Uterus (tissue), 4 donors: ENCODE data around the gene TSKU. TPM values are rescaled to one million over a fixed set of nuclear protein-coding genes. Genes with fewer than 3 reads are reported as not detected.

ENCODE experiments used
- DNase-seq, 2 donors: peaks; one replicate each; pipeline ENCODE4 v3.0.0-alpha.2; 2019 to 2020
- H3K27ac ChIP-seq, 2 donors: fragments of 200-600 bp; sonication (generic); 1 replicate in 1 of 2; 2 replicates in 1 of 2; pipeline ENCODE4 v1.5.1; 2016 to 2018
- H3K27me3 ChIP-seq, 2 donors: fragments of 200-600 bp; sonication (generic); one replicate each; pipeline ENCODE4 v1.5.1; 2018 to 2019; ENCODE audit warnings: control low read depth in 1 of 2
- H3K36me3 ChIP-seq, 2 donors: fragments of 200-600 bp; sonication (generic); one replicate each; pipeline ENCODE4 v1.5.1; 2019; ENCODE audit warnings: control low read depth in 1 of 2
- H3K4me1 ChIP-seq, 2 donors: fragments of 200-600 bp; sonication (generic); one replicate each; pipeline ENCODE4 v1.5.1; 2018 to 2019; ENCODE audit warnings: control low read depth in 1 of 2
- H3K4me3 ChIP-seq, 2 donors: fragments of 200-600 bp; sonication (generic); 1 replicate in 1 of 2; 2 replicates in 1 of 2; pipeline ENCODE4 v1.5.1; 2018 to 2019; ENCODE audit warnings: mild to moderate bottlenecking in 1 of 2
- H3K9me3 ChIP-seq, 2 donors: fragments of 200-600 bp; sonication (generic); one replicate each; pipeline ENCODE4 v1.5.1; 2019; ENCODE audit warnings: control low read depth in 1 of 2
- CTCF ChIP-seq, 4 experiments: fragments of 200-600 bp in 2 of 4; fragments of 450-650 bp in 2 of 4; sonication (generic) in 2 of 4; IDR thresholded peaks; one replicate each; pipeline ENCODE4 v1.5.1; 2016 to 2019; ENCODE audit warnings: antibody characterized with exemption in 4 of 4, mild to moderate bottlenecking in 2 of 4, moderate library complexity in 1 of 4
- POLR2A ChIP-seq, 2 donors: fragments of 450-650 bp; IDR thresholded peaks; one replicate each; pipeline ENCODE4 v1.6.1; 2016; ENCODE audit warnings: antibody characterized with exemption in 2 of 2, mild to moderate bottlenecking in 1 of 2, moderate library complexity in 1 of 2
- intact Hi-C: fragments of 100-400 bp; cut with DNase I; formaldehyde crosslinking; loops from one replicate; pipeline ENCODE4 v1.15.1; 2023; ENCODE audit warnings: low total_unique reads
- total RNA-seq, 4 donors: library from RNA; depleted of rRNA in 3 of 4; stranded (reverse); fragments of >200 nt in 3 of 4; gene quantifications; one replicate each; pipeline versions ENCODE4 v1.1.0 to v1.2.4, GENCODE V29; 2014 to 2023
- donor health status: DM: yes; HTN: yes; CAD: no.

Gene TSKU
- total RNA-seq, 4 donors from 2014 or later: 19.4 to 108 (median 27.4) TPM

GRCh38 chr11:76791861-76792260, 8.7 kb downstream of the TSKU start:
- intact Hi-C loops: no loop called here
- Histone ChIP-seq H3K4me1 (peaks cover 0 to 4% of the 10 kb centered on the region in 2 donors), H3K4me3 (no peak overlapping the region), H3K9me3 (no peaks in the 10 kb centered on the region), H3K27me3 (no peaks in the 10 kb centered on the region), H3K36me3 (no peaks in the 10 kb centered on the region), H3K27ac (peak overlapping the region in 1 of 2 donors; percentile 54)
- peak in 1 of 2 donors; percentile 48 for DNase-seq
- no peak for TF ChIP-seq CTCF (IDR thresholded peaks at IDR 0.05)
- TF ChIP-seq POLR2A (IDR thresholded peaks at IDR 0.05): no peak

GRCh38 chr11:76792505-76793264, 9.5 kb downstream of the TSKU start:
- H3K4me1 ChIP-seq: peaks cover 0 to 4% of the 10 kb centered on the region in 2 donors
- H3K27me3 ChIP-seq: no peaks in the 10 kb centered on the region
- intact Hi-C loops: no loop called here
- TF ChIP-seq CTCF (IDR thresholded peaks at IDR 0.05) (no peak), POLR2A (IDR thresholded peaks at IDR 0.05) (no peak)
- no peaks in the 10 kb centered on the region for H3K36me3 ChIP-seq
- H3K9me3 ChIP-seq: no peaks in the 10 kb centered on the region
- peak in 1 of 2 donors; percentile 14 for DNase-seq
- H3K27ac ChIP-seq: peak overlapping the region; percentile 35 to 54
- H3K4me3 ChIP-seq: no peak overlapping the region

GRCh38 chr11:76793391-76794291, 10.5 kb downstream of the TSKU start:
- intact Hi-C loops: no loop called here
- H3K4me3 ChIP-seq: no peak overlapping the region
- TF ChIP-seq CTCF (IDR thresholded peaks at IDR 0.05) (no peak), POLR2A (IDR thresholded peaks at IDR 0.05) (no peak)
- peak overlapping the region; percentile 41 to 54 for H3K27ac ChIP-seq
- H3K36me3 ChIP-seq: no peaks in the 10 kb centered on the region
- DNase-seq: peak in 1 of 2 donors; percentile 22
- no peaks in the 10 kb centered on the region for H3K9me3 ChIP-seq
- no peaks in the 10 kb centered on the region for H3K27me3 ChIP-seq
- no peaks in the 10 kb centered on the region for H3K4me1 ChIP-seq

- intact Hi-C loops: no loop called here
- no peaks in the 10 kb centered on the region for H3K4me1 ChIP-seq
- DNase-seq: peak in 1 of 2 donors; percentile 9
Measured at GRCh38 chr11:76794371-76795289, 11.5 kb downstream of the TSKU start.

More at GRCh38 chr11:76794371-76795289, 11.5 kb downstream of the TSKU start:
- Histone ChIP-seq H3K4me3 (no peak overlapping the region), H3K36me3 (no peaks in the 10 kb centered on the region), H3K27me3 (no peaks in the 10 kb centered on the region), H3K27ac (peak overlapping the region; percentile 41 to 54), H3K9me3 (no peaks in the 10 kb centered on the region)
- TF ChIP-seq POLR2A (IDR thresholded peaks at IDR 0.05) (no peak), CTCF (IDR thresholded peaks at IDR 0.05) (no peak)
